Measurements from ENCODE around the gene RRBP1. TPM values are rescaled to one million over a fixed set of nuclear protein-coding genes. Genes with fewer than 3 reads are reported as not detected.

The RRBP1 gene
- total and polyA plus RNA-seq, 4 experiments from 2014 or later, result 0.63 to 33.7 (median 21.0) TPM

GRCh38 chr20:17698384-17698783 is 16.3 kb upstream of the RRBP1 start:
- Histone ChIP-seq H3K36me3 (ENCODE audit: insufficient read depth, low read length) (no peaks in the 10 kb centered on the region), H3K9me3 (ENCODE audit: control insufficient read depth in 1 of 2, low read length in 2 of 2) (no peaks in the 10 kb centered on the region), H3K27me3 (ENCODE audit: insufficient read depth, low read length) (no peaks in the 10 kb centered on the region), H3K27ac (ENCODE audit: low read depth, low read length) (no peak overlapping the region), H3K4me1 (ENCODE audit: insufficient read depth, low read length) (no peaks in the 10 kb centered on the region), H3K4me3 (ENCODE audit: low read length in 2 of 2) (no peak overlapping the region)
- Mint-ChIP-seq H3K9me3 (peaks cover 0 to 3% (median 0%) of the 10 kb centered on the region in 8 donors), H3K36me3 (no peaks in the 10 kb centered on the region), H3K4me1 (no peaks in the 10 kb centered on the region), H3K4me3 (no peak overlapping the region), H3K27ac (no peak overlapping the region), H3K27me3 (peaks cover 4 to 9% of the 10 kb centered on the region in 2 donors)
- CTCF ChIA-PET (ENCODE audit: partially characterized antibody), result interaction anchor here (2.4 kb wide), 1 partner anchor 16 kb away, joined by 9 read pairs; the partner anchor contains the start of gene RRBP1
- POLR2A ChIA-PET (ENCODE audit: partially characterized antibody), result no interaction called here
- intact Hi-C loops (cut with micrococcal nuclease), result no loop called here
- DNase-seq, result no peak

GRCh38 chr20:17697171-17697570 is 15.1 kb upstream of the RRBP1 start:
- Histone ChIP-seq H3K4me1 (ENCODE audit: insufficient read depth, low read length) (no peaks in the 10 kb centered on the region), H3K27ac (ENCODE audit: low read depth, low read length) (no peak overlapping the region), H3K27me3 (ENCODE audit: insufficient read depth, low read length) (no peaks in the 10 kb centered on the region), H3K4me3 (ENCODE audit: low read length in 2 of 2) (no peak overlapping the region), H3K9me3 (ENCODE audit: control insufficient read depth in 1 of 2, low read length in 2 of 2) (no peaks in the 10 kb centered on the region), H3K36me3 (ENCODE audit: insufficient read depth, low read length) (no peaks in the 10 kb centered on the region)
- ChIA-PET CTCF (ENCODE audit: partially characterized antibody) (no interaction called here), POLR2A (ENCODE audit: partially characterized antibody) (interaction anchor here (1.0 kb wide), 1 partner anchor 299 kb away, joined by 3 read pairs; no protein-coding TSS in a partner anchor)
- Mint-ChIP-seq H3K36me3 (no peaks in the 10 kb centered on the region), H3K27me3 (peaks cover 7 to 13% of the 10 kb centered on the region in 2 donors), H3K9me3 (peaks cover 0 to 5% (median 0%) of the 10 kb centered on the region in 8 donors), H3K27ac (no peak overlapping the region), H3K4me3 (no peak overlapping the region), H3K4me1 (no peaks in the 10 kb centered on the region)
- intact Hi-C loops (cut with micrococcal nuclease), result no loop called here
- DNase-seq, result no peak

DNA sequence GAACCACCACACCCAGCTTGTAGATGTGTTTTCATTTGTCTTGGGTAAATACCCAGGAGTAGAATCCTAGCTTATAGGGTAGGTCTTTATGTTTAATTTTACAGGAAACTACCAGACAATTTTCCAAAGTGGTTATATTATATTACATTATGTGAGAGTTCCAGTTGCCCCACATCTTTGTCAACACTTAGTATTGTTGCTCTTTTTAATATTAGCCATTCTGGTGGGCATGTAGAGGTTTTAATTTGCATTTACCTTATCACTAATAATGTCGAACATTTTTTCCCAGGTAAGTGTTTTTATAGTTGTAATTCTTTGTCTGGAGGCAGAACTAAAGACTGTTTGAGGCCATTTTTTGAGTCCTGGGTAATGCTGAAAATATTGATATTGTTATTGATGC is 14.2 kb upstream of the RRBP1 start:
- Mint-ChIP-seq H3K4me3 (no peak overlapping the region), H3K27me3 (peaks cover 14 to 18% of the 10 kb centered on the region in 2 donors), H3K9me3 (peaks cover 0 to 5% (median 0%) of the 10 kb centered on the region in 8 donors), H3K4me1 (no peaks in the 10 kb centered on the region), H3K27ac (no peak overlapping the region), H3K36me3 (no peaks in the 10 kb centered on the region)
- Histone ChIP-seq H3K27me3 (ENCODE audit: insufficient read depth, low read length) (no peaks in the 10 kb centered on the region), H3K36me3 (ENCODE audit: insufficient read depth, low read length) (no peaks in the 10 kb centered on the region), H3K9me3 (ENCODE audit: control insufficient read depth in 1 of 2, low read length in 2 of 2) (no peaks in the 10 kb centered on the region), H3K4me3 (ENCODE audit: low read length in 2 of 2) (no peak overlapping the region), H3K27ac (ENCODE audit: low read depth, low read length) (no peak overlapping the region), H3K4me1 (ENCODE audit: insufficient read depth, low read length) (no peaks in the 10 kb centered on the region)
- intact Hi-C loops (cut with micrococcal nuclease), result no loop called here
- CTCF ChIA-PET (ENCODE audit: partially characterized antibody), result no interaction called here
- POLR2A ChIA-PET (ENCODE audit: partially characterized antibody), result no interaction called here
- no peak for DNase-seq

DNA sequence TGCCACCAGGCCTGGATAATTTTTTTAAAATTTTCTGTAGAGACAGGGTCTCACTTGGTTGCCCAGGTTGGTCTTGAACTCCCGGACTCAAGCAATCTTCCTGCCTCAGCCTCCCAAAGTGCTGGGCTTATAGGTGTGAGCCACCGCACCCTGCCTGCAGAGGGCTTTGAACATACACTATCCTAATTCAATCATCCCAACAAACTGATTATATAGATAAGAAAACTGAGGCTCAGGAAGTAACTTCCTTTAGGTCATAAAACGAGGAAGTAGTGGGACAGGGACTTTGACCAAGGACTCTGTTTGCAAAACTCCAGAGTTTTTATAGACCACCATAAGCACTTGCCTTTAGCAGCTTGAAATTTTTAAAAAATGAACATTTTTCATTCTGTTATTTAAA is 12.7 kb upstream of the RRBP1 start:
- Mint-ChIP-seq H3K27me3 (peaks cover 20 to 26% of the 10 kb centered on the region in 2 donors), H3K4me3 (no peak overlapping the region), H3K9me3 (peaks cover 0 to 10% (median 3%) of the 10 kb centered on the region in 8 donors), H3K27ac (no peak overlapping the region), H3K36me3 (no peaks in the 10 kb centered on the region), H3K4me1 (no peaks in the 10 kb centered on the region)
- intact Hi-C loops (cut with micrococcal nuclease), result no loop called here
- no peak for DNase-seq
- Histone ChIP-seq H3K4me3 (ENCODE audit: low read length in 2 of 2) (no peak overlapping the region), H3K9me3 (ENCODE audit: control insufficient read depth in 1 of 2, low read length in 2 of 2) (no peaks in the 10 kb centered on the region), H3K27me3 (ENCODE audit: insufficient read depth, low read length) (peaks cover 6% of the 10 kb centered on the region), H3K27ac (ENCODE audit: low read depth, low read length) (no peak overlapping the region), H3K4me1 (ENCODE audit: insufficient read depth, low read length) (no peaks in the 10 kb centered on the region), H3K36me3 (ENCODE audit: insufficient read depth, low read length) (no peaks in the 10 kb centered on the region)
- POLR2A ChIA-PET (ENCODE audit: partially characterized antibody), result no interaction called here
- CTCF ChIA-PET (ENCODE audit: partially characterized antibody), result interaction anchor here (1.7 kb wide), 1 partner anchor 12 kb away, joined by 6 read pairs; the partner anchor contains the start of gene RRBP1

- CTCF ChIA-PET (ENCODE audit: partially characterized antibody), result interaction anchor here (1.3 to 1.7 kb wide), 2 partner anchors 11 to 13 kb away, joined by 3 to 6 read pairs; partner anchors contain the start of gene RRBP1
Observed at GRCh38 chr20:17693444-17694001, 11.5 kb upstream of the RRBP1 start.

GRCh38 chr20:17691758-17692157 is 9.7 kb upstream of the RRBP1 start:
- CTCF ChIA-PET (ENCODE audit: partially characterized antibody), result interaction anchor here (1.5 to 2.4 kb wide), 3 partner anchors 9 to 206 kb away, joined by 6 to 13 read pairs (median 7); partner anchors contain the start of gene RRBP1

More at GRCh38 chr20:17693444-17694001, 11.5 kb upstream of the RRBP1 start:
- peaks cover 0 to 12% (median 3%) of the 10 kb centered on the region in 8 donors for H3K9me3 Mint-ChIP-seq
- H3K27me3 Mint-ChIP-seq, result peaks cover 24 to 29% of the 10 kb centered on the region in 2 donors
- no peak overlapping the region for H3K4me3 Mint-ChIP-seq
- H3K36me3 Mint-ChIP-seq, result no peaks in the 10 kb centered on the region
- intact Hi-C loops (cut with micrococcal nuclease), result no loop called here
- Histone ChIP-seq H3K4me1 (ENCODE audit: insufficient read depth, low read length) (no peaks in the 10 kb centered on the region), H3K36me3 (ENCODE audit: insufficient read depth, low read length) (no peaks in the 10 kb centered on the region), H3K27ac (ENCODE audit: low read depth, low read length) (no peak overlapping the region), H3K9me3 (ENCODE audit: control insufficient read depth in 1 of 2, low read length in 2 of 2) (no peaks in the 10 kb centered on the region), H3K27me3 (ENCODE audit: insufficient read depth, low read length) (peaks cover 9% of the 10 kb centered on the region), H3K4me3 (ENCODE audit: low read length in 2 of 2) (no peak overlapping the region)
- H3K4me1 Mint-ChIP-seq, result no peaks in the 10 kb centered on the region
- no peak for DNase-seq
- no peak overlapping the region for H3K27ac Mint-ChIP-seq
- POLR2A ChIA-PET (ENCODE audit: partially characterized antibody), result no interaction called here

GRCh38 chr20:17690144-17690543 is 8.1 kb upstream of the RRBP1 start:
- CTCF ChIA-PET (ENCODE audit: partially characterized antibody), result interaction anchor here (2.4 kb wide), 1 partner anchor 8 kb away, joined by 13 read pairs; the partner anchor contains the start of gene RRBP1
- Histone ChIP-seq H3K36me3 (ENCODE audit: insufficient read depth, low read length) (no peaks in the 10 kb centered on the region), H3K9me3 (ENCODE audit: control insufficient read depth in 1 of 2, low read length in 2 of 2) (no peaks in the 10 kb centered on the region), H3K27ac (ENCODE audit: low read depth, low read length) (no peak overlapping the region), H3K27me3 (ENCODE audit: insufficient read depth, low read length) (peaks cover 16% of the 10 kb centered on the region), H3K4me1 (ENCODE audit: insufficient read depth, low read length) (no peaks in the 10 kb centered on the region), H3K4me3 (ENCODE audit: low read length in 2 of 2) (no peak overlapping the region)
- Mint-ChIP-seq H3K36me3 (no peaks in the 10 kb centered on the region), H3K9me3 (peaks cover 0 to 12% (median 5%) of the 10 kb centered on the region in 8 donors), H3K27ac (no peak overlapping the region), H3K4me3 (no peak overlapping the region), H3K27me3 (peaks cover 38 to 48% of the 10 kb centered on the region in 2 donors), H3K4me1 (no peaks in the 10 kb centered on the region)
- POLR2A ChIA-PET (ENCODE audit: partially characterized antibody), result interaction anchor here (2.4 kb wide), 1 partner anchor 8 kb away, joined by 6 read pairs; the partner anchor contains the start of gene RRBP1
- intact Hi-C loops (cut with micrococcal nuclease), result no loop called here
- no peak for DNase-seq

More at GRCh38 chr20:17691758-17692157, 9.7 kb upstream of the RRBP1 start:
- POLR2A ChIA-PET (ENCODE audit: partially characterized antibody), result interaction anchor here (2.4 kb wide), 1 partner anchor 10 kb away, joined by 6 read pairs; the partner anchor contains the start of gene RRBP1
- Histone ChIP-seq H3K9me3 (ENCODE audit: control insufficient read depth in 1 of 2, low read length in 2 of 2) (no peaks in the 10 kb centered on the region), H3K27ac (ENCODE audit: low read depth, low read length) (no peak overlapping the region), H3K4me1 (ENCODE audit: insufficient read depth, low read length) (no peaks in the 10 kb centered on the region), H3K4me3 (ENCODE audit: low read length in 2 of 2) (no peak overlapping the region), H3K36me3 (ENCODE audit: insufficient read depth, low read length) (no peaks in the 10 kb centered on the region), H3K27me3 (ENCODE audit: insufficient read depth, low read length) (peaks cover 16% of the 10 kb centered on the region)
- no peak for DNase-seq
- peaks cover 0 to 12% (median 5%) of the 10 kb centered on the region in 8 donors for H3K9me3 Mint-ChIP-seq
- no peak overlapping the region for H3K4me3 Mint-ChIP-seq
- H3K4me1 Mint-ChIP-seq, result no peaks in the 10 kb centered on the region
- no peak overlapping the region for H3K27ac Mint-ChIP-seq
- peaks cover 33 to 41% of the 10 kb centered on the region in 2 donors for H3K27me3 Mint-ChIP-seq
- no peaks in the 10 kb centered on the region for H3K36me3 Mint-ChIP-seq
- intact Hi-C loops (cut with micrococcal nuclease), result no loop called here

Measured in CD4-positive, alpha-beta memory T cell (primary cell).